ENCODE measurements around the gene VAV2.
A peak's percentile ranks its signal among the peaks of the same experiment; 100 is the strongest.

VAV2 gene

GRCh38 chr9:133873009-133873408, 119.1 kb downstream of the VAV2 start:
- DNase-seq: no peak

GRCh38 chr9:133870598-133871595, 121.2 kb downstream of the VAV2 start:
- DNase-seq: no peak

GRCh38 chr9:133869674-133870405, 122.3 kb downstream of the VAV2 start:
- DNase-seq: no peak

DNA sequence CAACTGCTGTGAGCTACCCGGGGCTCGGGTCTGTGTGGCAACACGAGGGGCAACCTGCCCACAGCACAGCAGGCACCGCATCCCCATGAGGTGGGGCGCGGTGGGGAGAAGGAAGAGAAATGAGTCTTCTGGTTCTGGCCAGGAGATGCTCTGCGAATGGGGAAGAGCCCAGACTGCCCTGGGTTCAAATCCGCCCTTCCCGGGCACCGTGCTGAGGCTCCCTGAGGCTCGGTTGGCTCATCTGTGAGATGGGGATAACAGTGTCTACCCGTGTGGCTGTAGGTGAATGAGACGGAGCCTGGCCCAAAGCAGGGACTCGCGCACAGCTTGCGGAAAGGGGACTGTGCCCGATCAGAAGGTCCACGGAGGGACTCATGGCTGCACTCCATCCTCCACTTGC, 123.9 kb downstream of the VAV2 start:
- no peak for DNase-seq

GRCh38 chr9:133866946-133867345, 125.2 kb downstream of the VAV2 start:
- DNase-seq: no peak

- DNase-seq: no peak
Measured at GRCh38 chr9:133864011-133864410, 128.1 kb downstream of the VAV2 start.

GRCh38 chr9:133863257-133863592, 128.9 kb downstream of the VAV2 start:
- no peak for DNase-seq

GRCh38 chr9:133862585-133863256, 129.4 kb downstream of the VAV2 start:
- DNase-seq: peak; percentile 62

DNA sequence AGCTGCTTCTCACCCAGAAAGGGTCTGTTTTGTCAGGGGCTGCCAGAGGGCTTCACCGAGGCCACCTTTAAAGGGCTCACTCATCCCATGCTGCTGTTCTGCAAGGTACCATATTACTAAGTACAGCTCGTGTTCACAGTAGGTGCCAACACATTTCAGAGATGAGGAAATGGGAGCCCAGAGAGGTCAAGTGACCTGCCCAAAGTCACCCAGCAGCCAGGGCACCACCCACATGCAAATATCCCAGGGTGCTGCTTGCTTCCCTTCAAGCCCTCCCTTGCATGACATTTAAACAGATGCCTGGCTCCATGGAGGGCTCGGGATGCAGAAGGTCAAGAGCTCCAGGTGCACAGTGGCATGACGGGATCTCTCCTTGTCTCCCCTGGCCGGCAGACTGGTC, 130.4 kb downstream of the VAV2 start:
- no peak for DNase-seq

- no peak for DNase-seq
Measured at GRCh38 chr9:133861086-133861485, 131.0 kb downstream of the VAV2 start.

GRCh38 chr9:133858771-133859170, 133.4 kb downstream of the VAV2 start:
- no peak for DNase-seq

- DNase-seq: no peak
Measured at GRCh38 chr9:133857639-133858038, 134.5 kb downstream of the VAV2 start.

DNA sequence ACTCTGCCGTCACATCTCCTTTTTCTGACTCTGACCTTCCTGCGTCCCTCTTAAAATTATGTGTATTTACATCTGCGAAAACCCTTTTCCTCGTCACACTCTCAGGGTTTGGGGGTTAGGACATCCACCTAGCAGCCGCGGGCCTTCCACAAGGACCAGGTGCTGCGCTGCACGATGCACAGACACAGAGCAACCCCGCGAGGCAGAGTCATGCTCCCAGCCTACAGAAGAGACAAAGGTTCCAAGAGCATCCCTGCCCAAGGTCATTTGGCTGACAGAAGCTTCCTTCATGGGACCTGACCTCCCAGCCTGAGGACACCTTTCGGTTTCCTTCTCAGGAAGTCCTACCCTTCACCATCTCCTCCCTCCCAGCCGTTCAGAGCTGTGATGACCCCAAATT, 135.3 kb downstream of the VAV2 start:
- no peak for DNase-seq

DNA sequence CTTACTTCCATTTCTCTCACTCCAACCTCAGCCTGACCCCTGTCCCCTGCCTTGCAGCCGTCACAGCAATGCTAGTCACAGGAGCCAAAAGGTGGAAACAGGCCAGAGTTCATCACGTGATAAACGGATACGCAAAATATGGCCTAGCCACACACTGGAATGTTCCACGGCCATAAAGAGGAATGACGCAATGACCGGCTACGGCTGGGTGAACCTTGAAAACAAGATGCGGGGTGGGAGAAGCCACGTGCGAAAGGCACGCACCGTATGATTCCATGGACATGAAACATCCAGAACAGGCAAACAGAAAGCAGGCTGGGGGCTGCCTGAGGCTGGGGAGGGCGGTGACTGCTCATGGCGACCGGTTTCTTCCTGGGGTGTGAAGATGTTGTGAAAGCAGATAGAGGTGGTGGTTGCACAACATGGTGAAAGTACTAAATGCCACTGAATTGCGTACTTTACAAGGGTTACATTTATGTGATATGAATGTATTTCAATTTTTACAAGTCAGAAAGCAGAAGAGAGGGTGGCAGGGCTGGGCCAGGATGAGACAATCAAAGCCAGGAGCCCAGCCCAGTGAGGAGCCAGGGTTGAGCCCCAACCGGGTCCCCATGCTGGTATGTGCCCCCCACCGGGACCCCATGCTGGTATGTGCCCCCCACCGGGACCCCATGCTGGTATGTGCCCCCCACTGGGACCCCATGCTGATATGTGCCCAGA, 136.2 kb downstream of the VAV2 start:
- DNase-seq: no peak

- no peak for DNase-seq
Measured at GRCh38 chr9:133855371-133855770, 136.8 kb downstream of the VAV2 start.

- DNase-seq: no peak
Measured at GRCh38 chr9:133854765-133855164, 137.4 kb downstream of the VAV2 start.

DNA sequence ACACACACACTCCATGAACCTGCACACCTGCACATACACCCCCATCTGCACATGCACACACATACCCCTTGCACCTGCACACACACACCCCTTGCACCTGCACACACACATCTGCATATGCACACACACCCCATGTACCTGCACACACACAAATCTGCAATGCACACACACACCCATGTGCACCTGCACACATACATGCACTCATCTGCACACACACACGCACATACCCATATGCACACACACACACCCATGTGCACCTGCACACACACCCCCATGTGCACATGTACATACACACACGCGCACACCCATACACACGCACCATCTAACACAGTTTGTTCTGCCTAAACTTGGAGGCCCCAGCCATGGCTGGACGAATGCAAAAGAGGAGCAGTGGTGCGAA, 138.1 kb downstream of the VAV2 start:
- DNase-seq: no peak

DNA sequence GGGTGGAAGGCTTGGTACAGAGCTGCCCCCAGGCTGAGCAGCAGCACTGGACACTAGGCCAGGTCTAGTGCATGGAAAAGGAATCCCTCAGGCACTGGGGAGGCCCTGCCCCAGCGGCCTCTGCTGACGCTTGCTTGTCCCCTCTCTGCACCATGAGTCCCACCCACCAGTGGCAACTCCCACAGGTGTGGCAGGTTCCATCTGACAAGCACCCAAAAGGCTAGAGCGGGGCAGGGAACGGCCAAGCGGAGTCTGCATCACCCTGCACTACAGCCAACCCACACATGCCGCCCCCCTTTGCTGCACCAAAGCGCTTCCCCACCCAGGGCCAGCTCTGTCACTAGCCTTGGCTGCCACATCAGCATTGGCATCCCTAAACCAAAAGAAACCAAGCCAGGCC, 138.8 kb downstream of the VAV2 start:
- DNase-seq: no peak

DNA sequence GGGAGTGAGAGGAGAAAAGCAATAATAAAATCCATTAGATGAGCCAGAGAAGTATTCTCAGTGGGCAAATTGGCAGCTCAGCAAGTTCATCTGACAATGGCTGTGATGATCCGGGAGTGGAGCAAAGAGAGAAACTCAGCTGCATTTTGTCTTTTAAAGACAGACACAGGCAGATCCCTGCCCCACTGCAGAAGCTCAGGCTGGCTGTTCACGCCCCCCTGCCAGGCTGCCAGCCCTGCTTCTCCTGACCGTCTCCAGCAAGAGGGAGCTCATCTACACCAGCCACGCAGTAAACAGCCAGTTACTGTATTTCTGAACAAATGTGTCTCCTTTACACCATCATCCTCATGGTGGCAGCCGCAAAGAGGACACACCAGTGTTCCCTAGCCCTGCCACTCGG, 139.7 kb downstream of the VAV2 start:
- DNase-seq: no peak

- no peak for DNase-seq
Measured at GRCh38 chr9:133851693-133852092, 140.4 kb downstream of the VAV2 start.

DNA sequence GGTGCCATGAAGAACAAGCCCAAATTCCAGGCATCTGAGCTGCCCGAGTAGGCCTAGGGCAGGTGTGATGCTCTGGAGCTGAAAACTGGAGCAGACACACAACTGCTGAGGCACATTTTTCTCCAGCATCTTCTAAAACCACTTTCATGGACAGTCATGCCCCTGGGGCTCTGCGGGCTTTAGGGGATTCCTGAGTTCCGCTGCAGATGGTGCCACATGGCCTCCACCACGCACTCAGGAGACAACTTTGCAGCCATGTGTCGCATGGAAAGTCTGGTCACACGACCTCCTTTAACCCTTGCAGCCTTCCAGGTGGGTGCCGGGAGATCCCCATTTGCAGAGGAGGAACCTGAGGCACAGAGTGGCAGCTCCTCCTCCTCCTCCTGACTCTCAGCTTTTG, 141.2 kb downstream of the VAV2 start:
- no peak for DNase-seq

DNA sequence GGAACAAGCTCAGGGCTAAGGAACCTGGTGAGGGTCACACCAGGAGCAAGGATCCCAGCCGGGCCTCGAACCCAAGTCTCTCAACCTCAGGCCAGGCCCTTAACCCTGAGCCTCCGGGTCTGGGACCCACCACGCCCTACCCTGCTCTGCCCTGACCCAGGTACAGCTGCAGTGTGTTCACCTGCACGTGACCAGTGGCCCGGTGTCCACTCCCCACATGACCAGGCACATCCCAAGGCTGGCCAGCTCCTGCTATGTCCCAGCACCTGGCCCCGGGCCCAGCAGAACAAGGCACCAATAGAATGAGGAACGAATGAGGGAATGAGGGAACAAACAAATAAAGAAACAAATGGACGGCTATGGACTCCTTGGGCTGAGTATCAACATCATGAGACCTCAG, 142.0 kb downstream of the VAV2 start:
- DNase-seq: no peak

DNA sequence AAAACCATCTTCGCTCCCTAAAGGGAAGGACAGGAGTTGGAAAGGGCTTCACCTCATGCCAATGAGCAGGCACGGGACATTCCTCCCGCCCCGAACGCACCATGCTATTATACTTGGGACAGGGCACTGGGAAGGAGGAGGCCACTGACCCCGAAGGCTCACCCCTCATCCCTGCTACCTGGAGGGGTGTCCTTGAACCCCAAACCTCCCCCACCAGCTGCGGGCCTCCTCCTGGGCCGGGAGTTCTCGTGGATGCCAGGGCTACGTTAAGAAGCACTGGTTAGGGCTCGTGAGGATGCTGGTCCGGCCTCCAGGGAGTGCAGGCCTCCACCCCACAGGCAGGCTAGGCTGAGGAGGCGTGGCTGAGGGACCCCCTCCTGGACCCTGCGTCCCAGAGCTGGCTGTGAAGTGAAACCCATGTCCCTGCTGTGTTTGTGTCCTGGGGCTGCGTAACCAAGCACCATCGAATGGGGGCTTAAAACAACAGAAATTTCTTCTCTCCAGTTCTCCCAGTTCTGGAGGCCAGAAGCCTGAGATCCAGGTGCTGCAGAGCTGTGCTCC, 142.9 kb downstream of the VAV2 start:
- DNase-seq: no peak

Measured in right hindlimb (tissue), 1 donor.